Vagina (tissue), 2 donors: Measurements from ENCODE around the gene NUP153. TPM values are rescaled to one million over a fixed set of nuclear protein-coding genes. Genes with fewer than 3 reads are reported as not detected.

Source experiments
- DNase-seq, 2 donors: peaks; one replicate each; pipeline ENCODE4 v3.0.0-alpha.2; 2017; ENCODE audit errors: extremely low spot score in 2 of 2
- H3K27ac ChIP-seq: fragments of 200-600 bp; sonication (generic); one replicate; pipeline ENCODE4 v1.5.1; 2019
- H3K27me3 ChIP-seq: fragments of 200-600 bp; sonication (generic); one replicate; pipeline ENCODE4 v1.5.1; 2019
- H3K36me3 ChIP-seq, 2 donors: fragments of 200-600 bp; sonication (generic); one replicate each; pipeline ENCODE4 v1.5.1; 2017 to 2019
- H3K4me1 ChIP-seq: fragments of 200-600 bp; sonication (generic); one replicate; pipeline ENCODE4 v1.5.1; 2019
- H3K4me3 ChIP-seq, 2 donors: fragments of 200-600 bp; sonication (generic); 1 replicate in 1 of 2; 2 replicates in 1 of 2; pipeline ENCODE4 v1.5.1; 2016 to 2019
- H3K9me3 ChIP-seq: fragments of 200-600 bp; sonication (generic); one replicate; pipeline ENCODE4 v1.5.1; 2019
- CTCF ChIP-seq, 3 experiments: fragments of 450-650 bp in 2 of 3; fragments of 200-600 bp in 1 of 3; sonication (generic) in 1 of 3; IDR thresholded peaks; one replicate each; pipeline ENCODE4 v1.5.1; 2017 to 2019; ENCODE audit warnings: antibody characterized with exemption in 3 of 3, mild to moderate bottlenecking in 2 of 3, moderate library complexity in 2 of 3
- POLR2A ChIP-seq, 2 donors: fragments of 450-650 bp; IDR thresholded peaks; one replicate each; pipeline ENCODE4 v1.6.1; 2017; ENCODE audit warnings: antibody characterized with exemption in 2 of 2, mild to moderate bottlenecking in 2 of 2, moderate library complexity in 2 of 2
- POLR2AphosphoS5 ChIP-seq, 2 donors: sonication (generic); formaldehyde crosslinking; IDR thresholded peaks; one replicate each; pipeline ENCODE4 v1.9.0; 2017; ENCODE audit warnings: antibody characterized with exemption in 2 of 2, mild to moderate bottlenecking in 2 of 2, low read depth in 1 of 2; ENCODE audit not compliant: insufficient read depth in 1 of 2
- intact Hi-C: fragments of 100-400 bp; cut with DNase I; formaldehyde crosslinking; loops from one replicate; pipeline ENCODE4 v1.15.1; 2023
- total RNA-seq: library from RNA; depleted of rRNA; stranded (reverse); fragments of >200 nt; gene quantifications from one replicate; pipeline ENCODE4 v1.2.3, GENCODE V29; 2016

NUP153 gene
- total RNA-seq, 1 donor from 2014 or later = 44.0 TPM

GRCh38 chr6:17663226-17663625 is 43.5 kb downstream of the NUP153 start:
- H3K36me3 ChIP-seq = peaks cover 0 to 52% of the 10 kb centered on the region in 2 donors
- H3K27ac ChIP-seq = no peak overlapping the region
- intact Hi-C loops = no loop called here
- H3K9me3 ChIP-seq = no peaks in the 10 kb centered on the region
- TF ChIP-seq CTCF (IDR thresholded peaks at IDR 0.05) (no peak), POLR2A (IDR thresholded peaks at IDR 0.05) (no peak), POLR2AphosphoS5 (IDR thresholded peaks at IDR 0.05; ENCODE audit: insufficient read depth in 1 of 2, low read depth in 1 of 2) (no peak)
- DNase-seq = no peak
- no peak overlapping the region for H3K4me3 ChIP-seq
- H3K27me3 ChIP-seq = no peaks in the 10 kb centered on the region
- H3K4me1 ChIP-seq = no peaks in the 10 kb centered on the region

- intact Hi-C loops = no loop called here
- no peak overlapping the region for H3K4me3 ChIP-seq
- no peak for TF ChIP-seq POLR2A (IDR thresholded peaks at IDR 0.05)
- no peak for TF ChIP-seq CTCF (IDR thresholded peaks at IDR 0.05)
- no peak for TF ChIP-seq POLR2AphosphoS5 (IDR thresholded peaks at IDR 0.05; ENCODE audit: insufficient read depth in 1 of 2, low read depth in 1 of 2)
- H3K36me3 ChIP-seq = peaks cover 0 to 46% of the 10 kb centered on the region in 2 donors
- no peak for DNase-seq
- no peaks in the 10 kb centered on the region for H3K9me3 ChIP-seq
- H3K27me3 ChIP-seq = no peaks in the 10 kb centered on the region
- no peaks in the 10 kb centered on the region for H3K4me1 ChIP-seq
- H3K27ac ChIP-seq = no peak overlapping the region
Measured at GRCh38 chr6:17662585-17662984, 44.1 kb downstream of the NUP153 start.

- Histone ChIP-seq H3K4me3 (no peak overlapping the region), H3K9me3 (no peaks in the 10 kb centered on the region), H3K4me1 (no peaks in the 10 kb centered on the region), H3K36me3 (peaks cover 0 to 24% of the 10 kb centered on the region in 2 donors), H3K27me3 (no peaks in the 10 kb centered on the region), H3K27ac (no peak overlapping the region)
- DNase-seq = no peak
- intact Hi-C loops = no loop called here
- TF ChIP-seq CTCF (IDR thresholded peaks at IDR 0.05) (no peak), POLR2A (IDR thresholded peaks at IDR 0.05) (no peak), POLR2AphosphoS5 (IDR thresholded peaks at IDR 0.05; ENCODE audit: insufficient read depth in 1 of 2, low read depth in 1 of 2) (no peak)
Measured at GRCh38 chr6:17656644-17657043, 50.1 kb downstream of the NUP153 start.

GRCh38 chr6:17656092-17656491 is 50.6 kb downstream of the NUP153 start:
- Histone ChIP-seq H3K4me3 (no peak overlapping the region), H3K4me1 (peaks cover 1% of the 10 kb centered on the region), H3K36me3 (peaks cover 0 to 24% of the 10 kb centered on the region in 2 donors), H3K9me3 (no peaks in the 10 kb centered on the region), H3K27ac (no peak overlapping the region), H3K27me3 (no peaks in the 10 kb centered on the region)
- intact Hi-C loops = no loop called here
- no peak for DNase-seq
- no peak for TF ChIP-seq CTCF (IDR thresholded peaks at IDR 0.05)
- TF ChIP-seq POLR2AphosphoS5 (IDR thresholded peaks at IDR 0.05; ENCODE audit: insufficient read depth in 1 of 2, low read depth in 1 of 2) = no peak
- no peak for TF ChIP-seq POLR2A (IDR thresholded peaks at IDR 0.05)

- intact Hi-C loops = no loop called here
- Histone ChIP-seq H3K27ac (no peak overlapping the region), H3K27me3 (no peaks in the 10 kb centered on the region), H3K36me3 (peaks cover 0 to 23% of the 10 kb centered on the region in 2 donors), H3K9me3 (no peaks in the 10 kb centered on the region), H3K4me3 (no peak overlapping the region), H3K4me1 (peaks cover 18% of the 10 kb centered on the region)
- TF ChIP-seq CTCF (IDR thresholded peaks at IDR 0.05) = no peak
- TF ChIP-seq POLR2AphosphoS5 (IDR thresholded peaks at IDR 0.05; ENCODE audit: insufficient read depth in 1 of 2, low read depth in 1 of 2) = no peak
- TF ChIP-seq POLR2A (IDR thresholded peaks at IDR 0.05) = no peak
- no peak for DNase-seq
Measured at GRCh38 chr6:17653198-17653882, 53.4 kb downstream of the NUP153 start.
